ENCODE measurements around the gene UNC5B. TPM values are rescaled to one million over a fixed set of nuclear protein-coding genes. Genes with fewer than 3 reads are reported as not detected.

UNC5B gene
- total RNA-seq, 1 experiment from 2014 or later = 9.9 TPM

DNA sequence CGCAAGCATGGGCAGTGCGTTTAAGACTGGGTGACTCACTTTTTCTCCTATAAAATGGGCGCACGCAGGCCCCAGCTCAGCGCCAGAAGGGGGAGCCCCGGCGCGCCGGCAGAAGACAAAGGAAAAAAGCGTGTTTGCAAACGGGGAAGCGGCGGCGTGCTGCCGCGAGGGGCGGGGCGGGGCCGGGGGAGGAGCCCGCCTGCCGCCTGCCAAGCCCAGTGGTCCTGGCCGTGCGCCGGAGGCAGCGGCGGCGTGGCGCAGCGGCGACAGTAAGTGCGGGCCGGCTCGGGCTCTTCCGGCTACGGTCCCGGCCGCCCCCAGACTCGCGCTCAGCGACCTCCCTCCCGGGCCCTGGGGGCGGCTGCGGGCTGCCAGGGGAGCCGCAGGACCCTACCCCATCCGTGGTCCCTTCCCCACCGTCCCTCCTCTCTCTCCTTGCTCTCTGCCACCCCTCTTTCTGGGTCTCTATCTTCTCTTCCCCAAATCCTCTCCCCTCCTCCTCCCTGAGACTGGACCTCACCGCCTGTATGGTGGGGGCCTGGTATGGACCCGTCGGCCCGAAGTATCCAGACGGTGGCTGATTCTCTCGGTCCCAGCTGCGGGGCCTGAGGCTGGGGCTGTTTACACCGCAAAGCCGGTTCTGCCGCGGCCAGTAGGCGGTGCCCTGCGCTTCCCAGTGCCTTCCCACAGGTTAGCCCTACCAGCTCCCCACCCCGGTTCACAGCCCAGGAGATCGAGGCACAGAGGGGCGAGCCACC lies 106.9 kb downstream of the UNC5B start, which contains the start of gene SLC29A3:
Gene SLC29A3, plus strand, starts transcription at position 218 of the 758 bp plus-strand sequence. Its CDS starts 51 bp downstream, at position 269.
- TF ChIP-seq, protein P1, sequence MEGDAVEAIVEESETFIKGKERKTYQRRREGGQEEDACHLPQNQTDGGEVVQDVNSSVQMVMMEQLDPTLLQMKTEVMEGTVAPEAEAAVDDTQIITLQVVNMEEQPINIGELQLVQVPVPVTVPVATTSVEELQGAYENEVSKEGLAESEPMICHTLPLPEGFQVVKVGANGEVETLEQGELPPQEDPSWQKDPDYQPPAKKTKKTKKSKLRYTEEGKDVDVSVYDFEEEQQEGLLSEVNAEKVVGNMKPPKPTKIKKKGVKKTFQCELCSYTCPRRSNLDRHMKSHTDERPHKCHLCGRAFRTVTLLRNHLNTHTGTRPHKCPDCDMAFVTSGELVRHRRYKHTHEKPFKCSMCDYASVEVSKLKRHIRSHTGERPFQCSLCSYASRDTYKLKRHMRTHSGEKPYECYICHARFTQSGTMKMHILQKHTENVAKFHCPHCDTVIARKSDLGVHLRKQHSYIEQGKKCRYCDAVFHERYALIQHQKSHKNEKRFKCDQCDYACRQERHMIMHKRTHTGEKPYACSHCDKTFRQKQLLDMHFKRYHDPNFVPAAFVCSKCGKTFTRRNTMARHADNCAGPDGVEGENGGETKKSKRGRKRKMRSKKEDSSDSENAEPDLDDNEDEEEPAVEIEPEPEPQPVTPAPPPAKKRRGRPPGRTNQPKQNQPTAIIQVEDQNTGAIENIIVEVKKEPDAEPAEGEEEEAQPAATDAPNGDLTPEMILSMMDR (conservative IDR thresholded peaks at IDR 0.05; ENCODE audit: low read depth, low read length) = peak; percentile 79
- no peak for TF ChIP-seq EZH2 (IDR thresholded peaks at IDR 0.05; ENCODE audit: borderline replicate concordance, low read depth, low read length, poor library complexity, severe bottlenecking)
- intact Hi-C loops (cut with micrococcal nuclease; ENCODE audit: unreplicated experiment) = loop anchor here (2.0 to 10.0 kb wide), 7 partner anchors 246 to 1016 kb away; no protein-coding TSS in a partner anchor
- ChIA-PET CTCF (interaction anchor here (0.6 to 1.8 kb wide), 10 partner anchors 31 to 454 kb away, joined by 3 to 14 read pairs (median 4); partner anchors contain the start of gene VSIR), POLR2A (ENCODE audit: low non-redundant PET) (interaction anchor here (0.6 kb wide), 3 partner anchors 12 to 359 kb away, joined by 4 to 7 read pairs (median 4); no protein-coding TSS in a partner anchor)
- peak; percentile 92 for DNase-seq (ENCODE audit: low spot score)
- Histone ChIP-seq H3K4me1 (ENCODE audit: insufficient read depth, low read length, poor library complexity, severe bottlenecking) (peaks cover 5% of the 10 kb centered on the region), H3K27me3 (replicated peaks; ENCODE audit: insufficient read depth, low read depth, low read length, poor library complexity) (no peaks in the 10 kb centered on the region), H3K4me3 (ENCODE audit: low read depth, low read length, poor library complexity, severe bottlenecking) (peak within 1 kb of the TSS; percentile 88), H3K9me3 (ENCODE audit: low read depth, low read length, poor library complexity, severe bottlenecking) (no peaks in the 10 kb centered on the region), H3K36me3 (ENCODE audit: insufficient read depth, low read length, poor library complexity, severe bottlenecking) (no peaks in the 10 kb centered on the region), H3K27ac (ENCODE audit: low read depth, low read length, poor library complexity, severe bottlenecking) (peak within 1 kb of the TSS; percentile 78)
- no TSS peak for BruUV-seq (replicated peaks)

DNA sequence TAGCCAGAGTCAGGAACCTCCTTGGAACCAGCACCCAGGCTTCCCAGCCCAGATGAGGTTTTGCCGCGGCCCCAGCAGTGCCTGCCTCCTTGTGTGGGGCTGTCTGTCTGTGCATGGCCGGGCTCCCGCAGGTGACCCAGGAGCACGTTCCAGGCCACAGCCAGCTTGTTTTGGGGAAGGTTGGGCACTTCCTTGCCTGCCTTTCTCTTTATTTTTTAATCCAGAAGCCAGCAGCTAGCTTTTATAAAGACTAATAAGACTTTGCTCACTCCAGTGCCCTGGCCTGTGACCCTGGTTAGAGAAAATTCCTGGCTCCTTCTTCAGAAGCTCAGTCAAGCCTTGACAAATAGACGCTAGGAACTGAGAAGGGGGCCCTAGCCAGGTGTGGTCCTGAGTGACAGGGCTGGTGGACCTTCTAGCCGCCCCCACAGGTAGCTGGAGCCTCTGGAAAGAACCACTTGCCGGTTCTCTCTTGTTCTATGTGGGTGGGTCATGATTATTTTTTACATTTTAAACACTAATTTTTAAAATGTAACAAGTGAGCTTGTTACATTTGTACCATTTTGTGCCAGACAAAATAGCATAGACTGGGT lies 107.5 kb downstream of the UNC5B start:
- H3K4me3 ChIP-seq (ENCODE audit: low read depth, low read length, poor library complexity, severe bottlenecking) = peak overlapping the region; percentile 88
- no peak for DNase-seq (ENCODE audit: low spot score)
- H3K4me1 ChIP-seq (ENCODE audit: insufficient read depth, low read length, poor library complexity, severe bottlenecking) = peaks cover 5% of the 10 kb centered on the region
- TF ChIP-seq, protein P1 (conservative IDR thresholded peaks at IDR 0.05; ENCODE audit: low read depth, low read length) = no peak
- TF ChIP-seq EZH2 (IDR thresholded peaks at IDR 0.05; ENCODE audit: borderline replicate concordance, low read depth, low read length, poor library complexity, severe bottlenecking) = no peak
- ChIA-PET CTCF (interaction anchor here (0.6 to 1.8 kb wide), 7 partner anchors 76 to 572 kb away, joined by 4 to 14 read pairs (median 4); partner anchors contain the start of gene VSIR), POLR2A (ENCODE audit: low non-redundant PET) (no interaction called here)
- TSS peak; percentile 45 for BruUV-seq (replicated peaks)
- no peaks in the 10 kb centered on the region for H3K9me3 ChIP-seq (ENCODE audit: low read depth, low read length, poor library complexity, severe bottlenecking)
- intact Hi-C loops (cut with micrococcal nuclease; ENCODE audit: unreplicated experiment) = loop anchor here (2.0 to 10.0 kb wide), 7 partner anchors 245 to 1015 kb away; no protein-coding TSS in a partner anchor
- no peaks in the 10 kb centered on the region for H3K36me3 ChIP-seq (ENCODE audit: insufficient read depth, low read length, poor library complexity, severe bottlenecking)
- no peaks in the 10 kb centered on the region for H3K27me3 ChIP-seq (replicated peaks; ENCODE audit: insufficient read depth, low read depth, low read length, poor library complexity)
- H3K27ac ChIP-seq (ENCODE audit: low read depth, low read length, poor library complexity, severe bottlenecking) = peak overlapping the region; percentile 78

DNA sequence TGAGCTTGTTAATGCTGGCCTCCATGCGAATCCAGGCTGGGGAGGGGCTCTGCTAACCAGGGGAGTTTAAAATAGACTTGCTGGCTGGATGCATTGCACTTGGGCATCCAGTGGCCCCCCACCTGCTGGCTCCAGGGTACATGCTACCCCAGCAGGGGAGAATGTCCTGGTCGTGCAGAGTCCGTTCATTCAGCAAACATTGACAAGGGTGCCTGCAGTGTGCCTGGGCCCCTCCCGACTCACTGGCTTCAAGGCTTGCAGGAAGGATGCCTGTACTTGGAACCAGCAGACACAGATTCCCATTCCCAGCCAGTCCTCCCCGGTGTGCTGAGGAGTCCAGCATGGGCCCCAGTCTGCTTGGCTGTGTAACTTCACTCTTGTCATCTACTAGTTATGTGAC lies 108.2 kb downstream of the UNC5B start:
- Histone ChIP-seq H3K4me1 (ENCODE audit: insufficient read depth, low read length, poor library complexity, severe bottlenecking) (peaks cover 5% of the 10 kb centered on the region), H3K36me3 (ENCODE audit: insufficient read depth, low read length, poor library complexity, severe bottlenecking) (no peaks in the 10 kb centered on the region), H3K27me3 (replicated peaks; ENCODE audit: insufficient read depth, low read depth, low read length, poor library complexity) (no peaks in the 10 kb centered on the region), H3K4me3 (ENCODE audit: low read depth, low read length, poor library complexity, severe bottlenecking) (no peak overlapping the region), H3K9me3 (ENCODE audit: low read depth, low read length, poor library complexity, severe bottlenecking) (no peaks in the 10 kb centered on the region), H3K27ac (ENCODE audit: low read depth, low read length, poor library complexity, severe bottlenecking) (no peak overlapping the region)
- DNase-seq (ENCODE audit: low spot score) = no peak
- POLR2A ChIA-PET (ENCODE audit: low non-redundant PET) = no interaction called here
- CTCF ChIA-PET = interaction anchor here (0.6 to 1.2 kb wide), 2 partner anchors 75 to 571 kb away, joined by 4 to 5 read pairs; no protein-coding TSS in a partner anchor
- no peak for TF ChIP-seq EZH2 (IDR thresholded peaks at IDR 0.05; ENCODE audit: borderline replicate concordance, low read depth, low read length, poor library complexity, severe bottlenecking)
- TF ChIP-seq, protein P1 (conservative IDR thresholded peaks at IDR 0.05; ENCODE audit: low read depth, low read length) = no peak
- intact Hi-C loops (cut with micrococcal nuclease; ENCODE audit: unreplicated experiment) = no loop called here
- BruUV-seq (replicated peaks) = no TSS peak

Data from A673 (cell line).